GM21390 (cell line): ENCODE results near the gene MBD2.
"Not testable (repeated sequence)": the region's sequence is repeated elsewhere in the genome, so short reads cannot be mapped to it uniquely, and the experiment has no call there.

Experiments
- ATAC-seq: cut with Tn5 transposase; IDR thresholded peaks from one replicate; pipeline ENCODE4 v1.9.1; 2021; ENCODE audit not compliant: unreplicated experiment

The MBD2 gene

DNA sequence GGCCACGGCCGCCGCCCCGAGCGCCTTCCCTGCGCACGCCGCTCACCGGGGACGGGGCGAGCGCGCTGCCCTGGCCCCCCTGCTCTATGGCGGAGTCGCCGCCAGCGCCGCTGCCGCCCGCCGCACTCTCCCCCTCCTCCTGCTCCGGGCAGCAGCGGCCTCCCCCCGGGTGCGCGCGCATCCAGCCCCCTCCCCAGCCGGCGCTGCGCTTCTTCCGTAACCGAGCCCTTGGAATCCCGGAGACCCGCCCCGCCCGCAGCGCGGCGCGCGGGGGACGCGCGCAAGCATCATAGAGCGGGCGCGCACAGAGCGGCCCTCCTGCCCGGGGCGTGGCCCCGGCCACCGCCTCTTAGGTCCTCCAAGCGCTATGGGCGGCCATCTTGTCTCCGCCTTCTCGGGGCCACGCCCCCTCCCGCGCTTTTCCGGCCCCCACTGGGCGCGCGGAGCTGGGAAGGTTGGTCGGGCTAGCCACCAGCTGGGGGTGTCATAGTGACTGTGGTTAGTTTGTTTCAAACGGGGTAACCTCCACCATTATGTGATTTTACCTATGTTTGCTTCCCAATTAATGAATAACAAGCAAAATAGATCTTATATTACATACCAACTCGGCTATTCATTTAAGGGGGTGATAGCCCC, at the start of gene MBD2:
TSS of gene MBD2 (minus strand) at position 291 of the 636 bp plus-strand sequence. CDS start at position 181, 110 bp downstream.
- peak; percentile 88 for ATAC-seq

DNA sequence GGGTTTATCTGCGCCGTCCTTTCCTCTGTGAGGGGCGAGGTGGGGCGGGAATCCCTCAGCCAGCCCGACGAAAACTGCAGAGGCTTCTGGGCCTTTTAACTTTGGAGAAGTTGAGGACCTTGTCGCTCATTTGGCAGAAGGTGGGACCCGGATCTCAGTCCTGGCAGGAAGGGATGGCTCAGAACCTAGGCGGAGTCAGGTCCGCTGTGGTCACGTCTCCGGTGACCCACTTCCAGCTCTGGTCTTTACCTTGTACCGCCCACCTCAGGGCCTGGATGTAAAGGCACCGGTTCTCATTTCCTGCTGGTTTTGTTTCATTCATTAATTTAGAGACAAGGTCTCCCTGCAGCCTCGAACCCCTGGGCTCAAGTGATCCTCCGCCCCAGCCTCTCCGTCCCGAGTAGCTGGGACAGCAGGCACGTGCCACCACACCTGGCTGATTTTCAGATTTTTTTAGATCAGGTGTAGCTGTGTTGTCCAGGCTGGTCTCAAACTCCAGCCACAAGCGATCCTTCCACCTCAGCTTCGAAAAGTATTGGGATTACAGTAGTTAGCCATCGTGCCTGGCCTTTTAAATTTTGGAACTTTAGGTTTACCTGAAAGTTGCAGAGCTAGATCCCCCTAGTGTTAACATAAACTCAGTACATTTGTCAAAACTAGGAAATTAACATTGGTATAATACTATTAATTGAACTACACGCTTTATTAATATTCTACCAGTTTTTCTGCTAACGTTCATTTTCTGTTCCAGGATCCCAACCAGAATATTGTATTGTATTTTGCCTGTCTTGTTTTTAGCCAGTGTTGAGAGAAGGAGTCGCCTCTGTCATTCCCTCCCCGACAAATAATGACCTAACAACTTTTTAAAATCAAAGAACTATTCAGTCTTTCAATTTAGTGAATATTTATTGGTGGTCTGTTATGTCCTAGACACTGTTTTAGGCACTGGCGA, 45.7 kb upstream of the MBD2 start:
- ATAC-seq: peak; percentile 40

- ATAC-seq: no peak
These were observed 44.3 kb upstream of the MBD2 start for GRCh38 chr18:54268751-54269150.

GRCh38 chr18:54267701-54268100, 43.2 kb upstream of the MBD2 start:
- no peak for ATAC-seq

- peak; percentile 72 for ATAC-seq
These were observed 39.5 kb upstream of the MBD2 start for GRCh38 chr18:54263904-54264336.

GRCh38 chr18:54261894-54262293, 37.4 kb upstream of the MBD2 start:
- ATAC-seq: peak; percentile 72

- peak; percentile 30 for ATAC-seq
These were observed 36.1 kb upstream of the MBD2 start for GRCh38 chr18:54260396-54261072.

- ATAC-seq: not testable (repeated sequence)
These were observed 33.3 kb upstream of the MBD2 start for GRCh38 chr18:54257818-54258217.

DNA sequence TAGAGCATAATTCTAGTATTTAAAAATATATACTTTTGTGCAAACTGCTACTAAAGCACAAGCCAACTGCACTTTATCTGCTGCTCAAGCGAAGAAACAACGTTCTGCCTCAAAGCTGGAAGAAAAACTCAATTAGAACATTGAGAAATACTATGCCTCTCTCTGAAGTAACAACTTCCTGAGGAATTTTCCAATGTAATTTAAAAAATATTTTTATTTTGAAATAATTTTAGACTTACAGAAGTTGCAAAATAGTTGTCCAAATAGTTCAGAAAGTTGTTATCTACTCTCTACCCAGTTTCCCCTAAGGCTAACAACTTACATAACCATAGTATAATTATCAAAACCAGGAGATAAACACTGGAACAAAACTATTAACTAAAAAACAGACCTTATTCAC, 32.5 kb upstream of the MBD2 start:
- no peak for ATAC-seq

DNA sequence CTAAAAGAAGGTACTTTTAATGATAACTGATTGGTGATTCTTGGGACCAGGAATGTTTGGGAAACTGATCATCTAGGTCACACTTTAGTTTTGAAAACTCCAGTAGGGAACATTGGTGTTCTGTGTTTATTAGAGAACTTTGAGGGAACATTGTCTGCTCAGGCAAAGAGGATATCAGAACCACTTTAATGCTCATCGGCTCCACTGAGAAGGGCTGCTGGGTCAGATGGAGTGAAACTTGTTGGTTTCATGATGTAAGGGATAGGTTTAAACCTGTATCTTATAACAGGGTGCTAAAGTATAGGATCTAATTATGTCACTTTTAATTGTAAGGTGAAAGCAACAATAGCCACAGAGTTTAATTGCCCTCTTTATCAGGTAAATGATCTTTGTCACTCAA, 30.7 kb upstream of the MBD2 start:
- no peak for ATAC-seq

GRCh38 chr18:54254265-54254758, 29.8 kb upstream of the MBD2 start:
- no peak for ATAC-seq

- ATAC-seq: no peak
These were observed 27.3 kb upstream of the MBD2 start for GRCh38 chr18:54251606-54252390.

DNA sequence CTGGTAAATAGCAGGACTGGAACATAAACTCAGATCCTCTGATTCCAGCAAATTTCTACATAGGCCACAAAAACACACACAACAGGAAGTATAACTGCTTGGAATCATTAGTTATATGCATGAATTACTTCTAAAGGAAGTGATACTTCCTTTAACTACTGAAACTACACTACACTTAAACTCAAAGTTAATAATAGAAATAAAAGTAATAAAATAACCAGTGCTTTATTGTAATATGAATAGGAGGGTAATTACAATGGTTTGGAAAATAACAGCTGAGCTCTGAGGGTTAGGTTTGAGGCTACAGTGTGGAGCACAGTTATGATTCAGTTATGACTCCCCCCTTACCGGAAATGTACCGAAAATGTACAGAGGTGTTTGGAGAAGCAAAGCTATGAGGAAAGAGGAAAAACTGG, 26.4 kb upstream of the MBD2 start:
- ATAC-seq: peak; percentile 86

- no peak for ATAC-seq
These were observed 23.2 kb upstream of the MBD2 start for GRCh38 chr18:54247511-54248175.

DNA sequence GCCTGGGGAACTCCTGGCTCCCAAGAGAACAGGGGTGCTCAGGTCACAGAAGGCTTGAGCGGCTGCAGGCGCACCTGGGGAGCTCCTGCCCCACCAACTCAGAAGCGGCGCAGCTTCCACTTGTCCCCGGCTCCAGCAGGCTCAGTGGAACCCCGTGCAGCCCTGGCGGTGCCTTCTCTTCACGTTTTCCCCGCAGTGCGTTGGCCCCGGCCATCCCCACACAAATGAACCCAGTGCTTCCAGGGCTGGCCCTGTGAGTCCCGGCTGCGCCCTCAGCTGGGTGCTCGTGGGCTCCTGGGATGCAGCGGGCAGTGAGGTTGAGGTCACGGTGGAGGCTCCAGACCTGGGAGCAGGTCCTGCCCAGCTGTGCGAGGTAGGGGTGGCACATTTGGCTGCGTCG, 17.9 kb upstream of the MBD2 start:
- no peak for ATAC-seq

GRCh38 chr18:54241483-54241882, 17.0 kb upstream of the MBD2 start:
- no peak for ATAC-seq

- no peak for ATAC-seq
These were observed 16.2 kb upstream of the MBD2 start for GRCh38 chr18:54240629-54241107.

DNA sequence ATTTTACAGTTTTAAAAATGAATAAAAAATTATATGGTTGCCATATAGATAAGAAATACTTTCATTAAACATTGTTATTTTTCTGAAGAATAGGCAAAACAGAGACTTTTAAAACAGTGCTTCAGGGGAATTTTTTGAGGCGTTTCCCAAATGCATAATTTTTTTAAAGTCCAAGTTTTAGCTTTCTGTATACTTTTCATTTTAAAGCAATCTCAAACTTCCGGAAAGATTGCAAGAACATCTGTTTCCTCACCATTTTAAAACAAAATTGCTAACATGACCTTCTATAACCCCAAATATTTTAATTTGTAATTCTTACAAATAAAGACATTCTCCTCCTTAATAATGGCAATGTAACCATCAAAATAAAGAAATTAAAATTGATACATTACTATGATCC, 15.1 kb upstream of the MBD2 start:
- ATAC-seq: no peak

DNA sequence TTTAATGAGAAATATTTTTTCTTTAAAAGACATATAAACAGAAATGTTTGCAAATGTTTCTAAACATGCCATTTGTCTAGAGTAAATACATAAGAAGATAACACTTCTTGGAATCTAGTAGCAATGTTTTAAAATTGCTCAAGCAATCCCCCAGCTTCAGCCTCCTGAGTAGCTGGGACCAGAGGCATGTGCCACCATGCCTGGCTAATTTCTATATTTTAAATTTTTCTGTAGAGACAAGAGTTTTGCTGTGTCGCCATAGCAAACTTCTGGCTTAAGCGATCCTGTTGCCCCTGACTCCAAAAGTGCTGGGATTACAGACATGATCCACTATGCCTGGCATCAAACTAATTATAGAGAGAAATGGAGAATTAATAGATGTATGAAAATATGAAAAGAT, 14.6 kb upstream of the MBD2 start:
- no peak for ATAC-seq
